K562 (cell line): ENCODE results near the gene LAPTM5. TPM values are rescaled to one million over a fixed set of nuclear protein-coding genes. Genes with fewer than 3 reads are reported as not detected.

Source experiments
- CHD2 ChIP-seq: IDR thresholded peaks from 2 replicates; pipeline ENCODE4 v1.6.1; 2011; ENCODE audit warnings: low read depth, low read length
- CHD4 ChIP-seq: fragments of 200-600 bp; sonication (generic); IDR thresholded peaks from 3 replicates; pipeline ENCODE4 v1.6.1; 2012; ENCODE audit warnings: low read depth, mild to moderate bottlenecking, mixed read lengths, low read length, inconsistent platforms; ENCODE audit not compliant: insufficient read depth, insufficient replicate concordance, poor library complexity, severe bottlenecking
- DPF2 ChIP-seq: fragments of 450-650 bp; IDR thresholded peaks from 2 replicates; pipeline ENCODE4 v1.6.1; 2016
- FUS ChIP-seq: fragments of 200-400 bp; formaldehyde crosslinking; optimal IDR thresholded peaks from 2 replicates; pipeline ENCODE3; 2017; ENCODE audit warnings: low read depth, low read length
- GTF2E2 ChIP-seq: fragments of 200-800 bp; sonication (Bioruptor generic); IDR thresholded peaks from 2 replicates; pipeline ENCODE4 v1.6.1; 2016; ENCODE audit warnings: missing genetic modification characterization, missing compliant biosample characterization
- GTF3C2 ChIP-seq: IDR thresholded peaks from 3 replicates; pipeline ENCODE4 v1.6.1; 2011; ENCODE audit warnings: borderline replicate concordance, mild to moderate bottlenecking, moderate library complexity; ENCODE audit not compliant: insufficient read length; ENCODE audit errors: extremely low read depth
- ILK ChIP-seq: fragments of 450-650 bp; IDR thresholded peaks from 2 replicates; pipeline ENCODE4 v1.6.1; 2016; ENCODE audit warnings: missing genetic modification characterization, low read depth, mild to moderate bottlenecking, missing compliant biosample characterization, moderate library complexity, borderline replicate concordance
- KAT8 ChIP-seq: fragments of 450-650 bp; IDR thresholded peaks from 2 replicates; pipeline ENCODE4 v1.6.1; 2016; ENCODE audit warnings: low read depth, mild to moderate bottlenecking
- NR4A1 ChIP-seq, 2 experiments: fragments of 250-450 bp in 1 of 2; fragments of 450-650 bp in 1 of 2; sonication (Bioruptor Pico) in 1 of 2; IDR thresholded peaks; 2 replicates each; pipeline versions ENCODE4 v1.4.0 to v1.6.1; 2016 to 2020; ENCODE audit warnings: mild to moderate bottlenecking in 2 of 2, missing compliant biosample characterization in 1 of 2, missing genetic modification characterization in 1 of 2, moderate library complexity in 1 of 2
- PCBP1 ChIP-seq: fragments of 200-400 bp; formaldehyde crosslinking; IDR thresholded peaks from 2 replicates; pipeline ENCODE4 v1.6.1; 2018; ENCODE audit warnings: mild to moderate bottlenecking, low read depth, low read length; ENCODE audit not compliant: poor library complexity, severe bottlenecking
- PHF21A ChIP-seq: fragments of 450-650 bp; IDR thresholded peaks from 2 replicates; pipeline ENCODE4 v1.6.1; 2017; ENCODE audit warnings: low read depth, borderline replicate concordance
- POLR2B ChIP-seq: fragments of 450-650 bp; IDR thresholded peaks from 2 replicates; pipeline ENCODE4 v1.6.1; 2018; ENCODE audit warnings: low read depth; ENCODE audit not compliant: partially characterized antibody
- POLR3G ChIP-seq: IDR thresholded peaks from 2 replicates; pipeline ENCODE4 v1.6.1; 2011; ENCODE audit not compliant: insufficient read length, insufficient replicate concordance; ENCODE audit errors: extremely low read depth
- RBM17 ChIP-seq: fragments of 200-400 bp; formaldehyde crosslinking; IDR thresholded peaks from 2 replicates; pipeline ENCODE4 v1.6.1; 2017; ENCODE audit warnings: low read depth, mild to moderate bottlenecking, low read length, borderline replicate concordance
- RBM25 ChIP-seq: fragments of 200-400 bp; formaldehyde crosslinking; IDR thresholded peaks from 2 replicates; pipeline ENCODE4 v1.6.1; 2018; ENCODE audit warnings: low read length, low read depth, moderate library complexity; ENCODE audit not compliant: severe bottlenecking
- SAFB2 ChIP-seq: fragments of 200-400 bp; formaldehyde crosslinking; IDR thresholded peaks from 2 replicates; pipeline ENCODE4 v1.6.1; 2018; ENCODE audit warnings: borderline replicate concordance, low read length, low read depth, moderate library complexity; ENCODE audit not compliant: severe bottlenecking
- SPI1 ChIP-seq: IDR thresholded peaks from 2 replicates; pipeline ENCODE4 v1.6.1; 2011; ENCODE audit warnings: low read depth, low read length, control low read depth, borderline replicate concordance
- TRIM24 ChIP-seq, 2 experiments: fragments of 450-650 bp; IDR thresholded peaks; 2 replicates each; pipeline ENCODE4 v1.6.1; 2016
- YBX1 ChIP-seq: fragments of 450-650 bp; IDR thresholded peaks from 2 replicates; pipeline ENCODE4 v1.7.1; 2016; ENCODE audit warnings: mild to moderate bottlenecking
- ZFP36 ChIP-seq: fragments of 150-350 bp; IDR thresholded peaks from 2 replicates; pipeline ENCODE4 v1.6.1; 2018; ENCODE audit warnings: low read length, low read depth; ENCODE audit not compliant: partially characterized antibody
- ZFPM2 ChIP-seq: fragments of 250-450 bp; sonication (Bioruptor Pico); IDR thresholded peaks from 2 replicates; pipeline ENCODE4 v1.5.1; 2022; ENCODE audit warnings: mild to moderate bottlenecking
- ZNF175 ChIP-seq: fragments of 200-800 bp; sonication (Bioruptor generic); IDR thresholded peaks from 2 replicates; pipeline ENCODE4 v1.6.1; 2016; ENCODE audit warnings: low read depth, mild to moderate bottlenecking, missing genetic modification characterization, missing compliant biosample characterization
- ZNF695 ChIP-seq: fragments of 450-650 bp; formaldehyde crosslinking; IDR thresholded peaks from 2 replicates; pipeline ENCODE4 v1.4.0; 2020; ENCODE audit warnings: mild to moderate bottlenecking, moderate library complexity
- ZNF699 ChIP-seq: fragments of 250-450 bp; sonication (Bioruptor Pico); IDR thresholded peaks from 2 replicates; pipeline ENCODE4 v1.8.0; 2021; ENCODE audit warnings: mild to moderate bottlenecking, moderate library complexity; ENCODE audit not compliant: insufficient replicate concordance
- ZZZ3 ChIP-seq: fragments of 450-650 bp; IDR thresholded peaks from 2 replicates; pipeline ENCODE4 v1.6.1; 2016; ENCODE audit warnings: antibody characterized with exemption, mild to moderate bottlenecking, moderate library complexity
- polyA plus RNA-seq, 8 experiments: library from polyadenylated mRNA; depleted of rRNA in 4 of 8; stranded (reverse) in 5 of 8; unstranded in 3 of 8; fragments of >200 nt; fragmentation: Nextera tagmentation in 2 of 8; fragmentation: Illumina TruSeq in 1 of 8; extraction: Ambion mirVana in 2 of 8; extraction: Trizol in 1 of 8; gene quantifications; 2 replicates each; pipeline versions ENCODE4 v1.2.1 to v1.2.3, GENCODE V29; 2011 to 2014; ENCODE audit warnings: inconsistent platforms in 1 of 8, missing spikeins in 1 of 8
- total RNA-seq, 7 experiments: library from RNA; depleted of rRNA in 6 of 7; stranded (reverse); fragments of >200 nt in 6 of 7; fragmentation: Illumina TruSeq in 2 of 7; extraction: Trizol in 2 of 7; gene quantifications; 2 replicates each; pipeline versions ENCODE4 v1.2.1 to v1.2.3, GENCODE V29; 2011 to 2021; ENCODE audit warnings: low replicate concordance in 1 of 7
- TF ChIP-seq, protein P1 (sequence below): sonication (generic); IDR thresholded peaks from 2 replicates; pipeline ENCODE4 v1.6.1; 2016

The LAPTM5 gene
- total and polyA plus RNA-seq, 9 of the 15 experiments (the other 6 are each of a cell fraction or from before 2014, with no cell fraction given) = 2.4 to 47.3 (median 20.3) TPM

DNA sequence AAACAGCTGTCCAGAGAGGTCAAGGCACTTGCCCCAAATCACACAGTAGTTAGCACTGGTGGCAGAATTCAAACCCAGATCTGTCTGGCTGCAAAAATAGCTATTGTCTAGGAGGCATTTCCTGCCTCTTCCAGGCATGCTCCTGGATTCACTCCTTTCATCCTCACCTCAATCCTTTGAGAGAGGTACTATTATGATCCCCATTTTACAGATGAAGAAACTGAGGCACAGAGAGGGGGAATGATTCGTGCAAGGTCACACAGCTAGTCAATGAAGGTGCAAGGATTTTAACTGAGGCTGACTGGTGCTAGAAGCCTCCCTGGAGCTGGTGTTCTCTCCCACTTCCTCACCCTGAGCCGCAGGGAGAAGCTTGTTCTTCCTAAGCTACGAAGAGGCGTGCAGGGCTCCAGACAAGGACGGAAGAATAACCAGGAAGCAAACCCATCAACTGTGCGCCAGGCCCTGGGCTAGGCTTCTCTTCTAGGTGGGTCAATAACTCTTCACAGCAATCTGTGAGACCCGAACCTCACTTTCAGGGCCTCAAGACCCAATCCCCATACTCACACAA is 631 bp upstream of the LAPTM5 start (continued):
- TF ChIP-seq PHF21A = no peak
- no peak for TF ChIP-seq NR4A1 (CRISPR knock-in tag; IDR thresholded peaks at IDR 0.05)
- no peak for TF ChIP-seq NR4A1 (tag; IDR thresholded peaks at IDR 0.05)
- no peak for TF ChIP-seq YBX1
- no peak for TF ChIP-seq ZZZ3
- TF ChIP-seq ZNF699 = no peak
- no peak for TF ChIP-seq ZNF175 (CRISPR knock-in tag)
- no peak for TF ChIP-seq KAT8
- TF ChIP-seq SAFB2 = no peak
- TF ChIP-seq CHD4 = peak; percentile 96
- no peak for TF ChIP-seq SPI1
- no peak for TF ChIP-seq ILK (tag)
- no peak for TF ChIP-seq FUS
- TF ChIP-seq POLR2B = no peak
- TF ChIP-seq, protein P1, sequence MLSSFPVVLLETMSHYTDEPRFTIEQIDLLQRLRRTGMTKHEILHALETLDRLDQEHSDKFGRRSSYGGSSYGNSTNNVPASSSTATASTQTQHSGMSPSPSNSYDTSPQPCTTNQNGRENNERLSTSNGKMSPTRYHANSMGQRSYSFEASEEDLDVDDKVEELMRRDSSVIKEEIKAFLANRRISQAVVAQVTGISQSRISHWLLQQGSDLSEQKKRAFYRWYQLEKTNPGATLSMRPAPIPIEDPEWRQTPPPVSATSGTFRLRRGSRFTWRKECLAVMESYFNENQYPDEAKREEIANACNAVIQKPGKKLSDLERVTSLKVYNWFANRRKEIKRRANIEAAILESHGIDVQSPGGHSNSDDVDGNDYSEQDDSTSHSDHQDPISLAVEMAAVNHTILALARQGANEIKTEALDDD = no peak
- no peak for TF ChIP-seq ZFPM2
- no peak for TF ChIP-seq ZNF695 (CRISPR knock-in tag)
- TF ChIP-seq CHD2 = no peak
- TF ChIP-seq PCBP1 = no peak
- TF ChIP-seq GTF3C2 = no peak
- TF ChIP-seq TRIM24 (IDR thresholded peaks at IDR 0.05) = no peak
- no peak for TF ChIP-seq RBM17
- TF ChIP-seq GTF2E2 (tag) = no peak
- peak; percentile 81 for TF ChIP-seq ZFP36
- peak; percentile 89 for TF ChIP-seq RBM25
- TF ChIP-seq DPF2 = no peak
- no peak for TF ChIP-seq POLR3G
